Muscle layer of duodenum (tissue), 2 donors: ENCODE data around the gene SYNE1.

Experiments used
- H3K27ac ChIP-seq: one replicate; pipeline ENCODE4 v1.7.0; 2013; ENCODE audit warnings: mild to moderate bottlenecking, low read length
- H3K27me3 ChIP-seq: one replicate; pipeline ENCODE4 v1.7.0; 2013; ENCODE audit warnings: low read depth, mild to moderate bottlenecking, control low read depth, low read length
- H3K36me3 ChIP-seq, 2 donors: one replicate each; pipeline ENCODE4 v1.7.0; 2013; ENCODE audit warnings: low read length in 2 of 2, control low read depth in 1 of 2, mild to moderate bottlenecking in 1 of 2; ENCODE audit not compliant: insufficient read depth in 2 of 2, control insufficient read depth in 1 of 2
- H3K4me1 ChIP-seq, 2 donors: one replicate each; pipeline ENCODE4 v1.7.0; 2013; ENCODE audit warnings: low read length in 2 of 2, mild to moderate bottlenecking in 2 of 2, control low read depth in 1 of 2, moderate library complexity in 1 of 2; ENCODE audit not compliant: insufficient read depth in 2 of 2, control insufficient read depth in 1 of 2
- H3K4me3 ChIP-seq, 2 donors: one replicate each; pipeline ENCODE4 v1.7.0; 2013; ENCODE audit warnings: low read length in 2 of 2, low read depth in 1 of 2, mild to moderate bottlenecking in 1 of 2
- H3K9me3 ChIP-seq, 2 donors: one replicate each; pipeline ENCODE4 v1.7.0; 2013; ENCODE audit warnings: low read length in 2 of 2, control low read depth in 1 of 2, mild to moderate bottlenecking in 1 of 2; ENCODE audit not compliant: control insufficient read depth in 1 of 2
- donor health status: healthy.

SYNE1 gene

GRCh38 chr6:152220786-152221185 is 416.4 kb downstream of the SYNE1 start:
- no peak overlapping the region for H3K4me3 ChIP-seq
- no peaks in the 10 kb centered on the region for H3K27me3 ChIP-seq
- peaks cover 76 to 79% of the 10 kb centered on the region in 2 donors for H3K36me3 ChIP-seq
- H3K9me3 ChIP-seq, result peaks cover 4 to 12% of the 10 kb centered on the region in 2 donors
- peaks cover 0 to 9% of the 10 kb centered on the region in 2 donors for H3K4me1 ChIP-seq
- H3K27ac ChIP-seq, result no peak overlapping the region

GRCh38 chr6:152218887-152219286 is 418.3 kb downstream of the SYNE1 start:
- peaks cover 77 to 86% of the 10 kb centered on the region in 2 donors for H3K36me3 ChIP-seq
- no peak overlapping the region for H3K27ac ChIP-seq
- H3K9me3 ChIP-seq, result peaks cover 4 to 12% of the 10 kb centered on the region in 2 donors

DNA sequence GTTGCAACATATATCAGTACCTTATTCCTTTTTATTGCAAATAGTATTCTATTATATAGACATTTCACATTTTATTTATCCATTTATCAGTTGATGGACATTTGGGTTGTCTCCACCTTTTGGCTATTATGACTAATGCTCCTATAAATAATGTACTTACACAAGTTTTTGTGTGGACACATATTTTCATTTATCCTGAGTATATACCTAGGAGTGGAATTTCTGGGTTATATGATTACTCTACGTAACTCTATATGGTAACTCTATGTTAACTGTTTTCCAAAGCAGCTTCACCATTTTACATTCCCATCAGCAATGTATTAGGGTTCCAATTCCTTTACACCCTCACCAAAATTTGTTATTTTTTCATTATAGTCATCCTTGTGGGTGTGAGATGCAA is 424.7 kb downstream of the SYNE1 start:
- Histone ChIP-seq H3K9me3 (no peaks in the 10 kb centered on the region), H3K27me3 (no peaks in the 10 kb centered on the region), H3K4me3 (no peak overlapping the region), H3K27ac (no peak overlapping the region), H3K36me3 (peaks cover 40 to 60% of the 10 kb centered on the region in 2 donors), H3K4me1 (no peaks in the 10 kb centered on the region)

More at GRCh38 chr6:152218887-152219286, 418.3 kb downstream of the SYNE1 start:
- Histone ChIP-seq H3K4me1 (no peaks in the 10 kb centered on the region), H3K4me3 (no peak overlapping the region), H3K27me3 (no peaks in the 10 kb centered on the region)

DNA sequence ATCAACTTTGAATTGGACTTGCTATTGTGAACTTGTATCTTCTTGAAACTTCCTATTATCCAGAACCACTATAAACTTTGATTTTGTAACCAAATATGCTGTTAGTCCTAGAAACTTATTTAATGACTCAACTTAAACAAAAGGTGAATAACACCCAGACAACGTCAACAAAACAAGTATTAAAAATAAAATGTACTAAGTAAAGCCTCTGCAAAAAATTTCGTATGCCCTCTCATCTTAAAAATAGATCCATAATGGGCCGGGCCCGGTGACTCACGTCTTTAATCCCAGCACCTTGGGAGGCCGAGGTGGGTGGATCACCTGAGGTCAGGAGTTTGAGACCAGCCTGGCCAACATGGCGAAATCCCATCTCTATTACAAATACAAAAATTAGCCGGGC is 428.0 kb downstream of the SYNE1 start:
- no peak overlapping the region for H3K27ac ChIP-seq
- no peak overlapping the region for H3K4me3 ChIP-seq
- peaks cover 43 to 65% of the 10 kb centered on the region in 2 donors for H3K36me3 ChIP-seq
- no peaks in the 10 kb centered on the region for H3K4me1 ChIP-seq
- H3K27me3 ChIP-seq, result no peaks in the 10 kb centered on the region
- H3K9me3 ChIP-seq, result no peaks in the 10 kb centered on the region

GRCh38 chr6:152207915-152208714 is 429.0 kb downstream of the SYNE1 start:
- Histone ChIP-seq H3K4me3 (no peak overlapping the region), H3K4me1 (no peaks in the 10 kb centered on the region), H3K9me3 (no peaks in the 10 kb centered on the region), H3K27ac (no peak overlapping the region), H3K36me3 (peaks cover 37 to 60% of the 10 kb centered on the region in 2 donors), H3K27me3 (no peaks in the 10 kb centered on the region)

DNA sequence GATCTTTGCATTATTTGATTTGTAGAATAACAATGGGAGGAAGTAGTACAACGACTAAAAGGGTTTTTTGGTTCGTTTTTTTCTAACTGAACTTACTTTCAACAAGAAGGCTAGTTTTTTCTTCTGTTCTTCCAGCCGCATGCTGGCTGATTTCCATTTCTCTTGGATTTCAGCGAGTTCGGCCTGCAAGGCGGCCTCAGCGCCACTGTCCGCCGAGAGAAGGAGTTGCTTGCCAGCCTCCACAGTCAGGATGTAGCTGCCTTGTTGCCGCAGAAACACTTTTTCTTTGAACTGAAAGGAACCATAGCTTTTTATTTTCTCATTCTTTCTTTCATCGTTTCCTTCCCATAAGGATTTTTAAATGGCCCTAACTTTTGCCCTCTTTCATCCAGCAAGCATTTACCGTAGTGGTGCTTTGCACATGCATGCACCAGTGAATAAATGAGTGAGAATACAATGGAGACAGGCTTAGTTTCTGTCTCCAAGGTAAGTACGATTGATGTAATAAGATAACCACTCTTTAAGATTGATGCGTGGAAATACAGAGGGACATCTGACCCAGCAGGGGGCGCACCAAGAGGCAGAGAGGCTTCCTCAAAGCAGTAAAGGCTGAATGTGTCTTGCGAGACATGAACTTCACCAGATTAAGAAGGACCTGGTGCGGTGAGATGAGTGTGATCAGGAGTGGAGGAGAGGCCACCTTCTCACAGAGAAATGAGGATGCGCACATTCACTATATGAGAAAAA is 430.9 kb downstream of the SYNE1 start:
- no peaks in the 10 kb centered on the region for H3K27me3 ChIP-seq
- no peak overlapping the region for H3K4me3 ChIP-seq
- peaks cover 41 to 65% of the 10 kb centered on the region in 2 donors for H3K36me3 ChIP-seq
- no peaks in the 10 kb centered on the region for H3K9me3 ChIP-seq
- no peak overlapping the region for H3K27ac ChIP-seq
- H3K4me1 ChIP-seq, result no peaks in the 10 kb centered on the region

GRCh38 chr6:152204591-152204990 is 432.6 kb downstream of the SYNE1 start:
- Histone ChIP-seq H3K4me3 (no peak overlapping the region), H3K27me3 (no peaks in the 10 kb centered on the region), H3K36me3 (peaks cover 47 to 67% of the 10 kb centered on the region in 2 donors), H3K4me1 (no peaks in the 10 kb centered on the region), H3K9me3 (no peaks in the 10 kb centered on the region), H3K27ac (no peak overlapping the region)

DNA sequence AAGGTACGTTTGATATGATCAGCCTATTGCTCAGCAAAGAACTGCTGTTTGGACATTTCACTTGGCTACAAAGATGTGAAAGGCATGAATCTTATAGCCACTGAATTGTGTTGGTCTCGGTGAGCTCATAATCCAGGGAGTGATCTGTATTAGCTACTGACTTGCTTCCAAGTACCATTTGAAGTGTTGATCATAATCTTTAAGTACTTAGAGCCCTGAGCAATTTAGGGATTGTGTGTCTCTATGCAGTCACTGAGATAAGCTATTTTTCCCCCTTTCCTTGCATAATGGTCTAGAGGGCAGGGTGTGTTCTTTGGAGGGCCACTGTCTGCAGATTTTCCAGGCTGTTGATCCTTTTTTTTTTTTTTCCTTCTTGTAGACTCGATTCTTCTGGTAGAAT is 436.0 kb downstream of the SYNE1 start:
- Histone ChIP-seq H3K36me3 (peaks cover 43 to 62% of the 10 kb centered on the region in 2 donors), H3K4me1 (no peaks in the 10 kb centered on the region), H3K27ac (no peak overlapping the region), H3K9me3 (no peaks in the 10 kb centered on the region), H3K4me3 (no peak overlapping the region), H3K27me3 (no peaks in the 10 kb centered on the region)

DNA sequence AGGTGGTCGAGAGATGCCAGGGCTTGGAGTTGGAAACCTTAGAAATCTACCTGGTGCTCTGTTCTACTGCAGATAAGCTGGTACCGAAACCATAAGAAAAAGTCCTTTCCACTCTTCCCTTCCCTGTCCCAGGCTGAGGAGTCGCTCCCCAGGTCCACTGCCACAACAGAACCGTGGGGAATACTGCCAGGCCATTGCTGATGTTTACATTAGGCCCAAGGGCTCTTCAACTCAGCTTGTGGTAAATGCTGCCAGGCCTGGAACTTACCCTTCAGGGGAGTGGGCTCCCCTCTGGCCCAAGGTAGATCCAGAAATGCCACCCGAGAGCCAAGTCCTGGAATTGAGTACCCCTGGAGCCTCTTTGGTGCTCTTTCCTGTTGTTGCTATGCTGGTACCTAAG is 441.3 kb downstream of the SYNE1 start:
- Histone ChIP-seq H3K4me3 (no peak overlapping the region), H3K27me3 (no peaks in the 10 kb centered on the region), H3K9me3 (no peaks in the 10 kb centered on the region), H3K4me1 (no peaks in the 10 kb centered on the region), H3K27ac (no peak overlapping the region), H3K36me3 (peaks cover 28 to 36% of the 10 kb centered on the region in 2 donors)

- no peaks in the 10 kb centered on the region for H3K9me3 ChIP-seq
- no peak overlapping the region for H3K27ac ChIP-seq
- peaks cover 14 to 26% of the 10 kb centered on the region in 2 donors for H3K36me3 ChIP-seq
- no peak overlapping the region for H3K4me3 ChIP-seq
- H3K4me1 ChIP-seq, result no peaks in the 10 kb centered on the region
- no peaks in the 10 kb centered on the region for H3K27me3 ChIP-seq
Observed at GRCh38 chr6:152189736-152190135, 447.4 kb downstream of the SYNE1 start.

DNA sequence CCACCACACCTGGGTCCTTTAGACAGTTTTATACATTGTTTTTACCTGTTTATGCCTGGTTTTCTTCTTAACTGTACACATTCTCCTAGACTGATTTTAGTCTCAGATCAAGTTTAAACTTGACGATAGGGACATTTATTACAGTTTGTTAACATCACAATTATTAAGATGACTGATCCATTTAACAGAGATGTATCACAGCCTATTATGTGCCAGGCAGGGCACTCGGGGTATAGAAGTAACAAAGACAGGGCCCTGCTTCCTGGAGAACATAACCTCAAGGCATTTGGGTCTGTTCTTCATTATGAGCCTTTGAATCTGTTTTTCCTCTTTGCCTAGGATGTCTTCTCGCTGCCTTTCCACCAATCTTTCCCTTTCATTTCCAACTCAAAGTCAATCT is 449.2 kb downstream of the SYNE1 start:
- Histone ChIP-seq H3K36me3 (peaks cover 15 to 27% of the 10 kb centered on the region in 2 donors), H3K27ac (no peak overlapping the region), H3K4me1 (no peaks in the 10 kb centered on the region), H3K9me3 (no peaks in the 10 kb centered on the region), H3K27me3 (no peaks in the 10 kb centered on the region), H3K4me3 (no peak overlapping the region)
